Stimulated activated CD4-positive, alpha-beta T cell treated with anti-CD3 and anti-CD28 coated beads, Interleukin-2, amount 100 ng/mL, for 48 hours (primary cell): ENCODE results near the gene PNPO.
A peak's percentile ranks its signal among the peaks of the same experiment; 100 is the strongest.

ENCODE experiments used
- DNase-seq, 2 donors: peaks; one replicate each; pipeline ENCODE4 v3.0.0-alpha.2; 2020

The PNPO gene

GRCh38 chr17:47952171-47953021, 11.0 kb downstream of the PNPO start:
- DNase-seq, result no peak

- DNase-seq, result no peak
These were observed 12.5 kb downstream of the PNPO start for GRCh38 chr17:47953909-47954308.

DNA sequence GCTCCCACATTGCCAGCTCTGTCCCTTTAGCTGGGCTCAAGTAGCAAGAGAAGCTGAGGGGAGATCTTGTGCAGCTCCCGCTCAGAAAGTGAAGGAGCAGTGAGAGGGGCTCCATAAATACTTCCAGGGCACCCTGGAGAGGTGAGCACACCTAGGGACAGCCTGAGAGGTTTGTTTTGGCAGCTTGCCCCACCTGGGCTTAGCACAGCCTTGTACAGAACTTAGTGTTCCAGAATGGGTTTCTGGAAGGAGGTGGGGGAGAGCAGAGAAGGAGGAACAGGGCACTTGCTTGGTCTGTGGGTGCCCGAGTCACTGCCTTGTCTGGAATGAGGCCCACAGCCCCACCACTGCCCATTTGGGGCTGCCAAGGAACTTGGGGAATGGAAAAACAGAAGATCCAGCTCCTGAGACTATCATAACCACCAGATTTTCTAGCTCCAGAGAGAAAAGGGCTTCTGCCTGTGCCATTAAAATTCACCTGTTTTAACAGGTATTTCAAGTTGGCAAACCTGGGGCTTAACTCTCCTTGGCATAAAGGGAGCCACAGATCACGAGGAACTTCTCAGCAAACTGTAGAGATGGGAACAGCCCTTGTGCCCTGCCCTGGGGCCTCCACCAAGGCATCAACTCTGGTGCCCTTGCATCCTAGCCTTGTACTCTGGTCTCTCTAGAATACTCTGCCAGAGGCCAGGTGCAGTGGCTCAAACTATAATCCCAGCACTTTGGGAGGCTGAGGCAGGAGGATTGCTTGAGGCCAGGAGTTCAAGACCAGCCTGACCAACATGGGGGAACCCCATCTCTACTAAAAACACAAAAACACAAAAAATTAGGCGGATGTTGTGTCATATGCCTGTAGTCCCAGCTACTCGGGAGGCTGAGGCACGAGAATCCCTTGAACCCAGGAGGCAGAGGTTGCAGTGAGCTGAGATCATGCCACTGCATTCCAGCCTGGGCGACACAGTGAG, 14.4 kb downstream of the PNPO start:
- no peak for DNase-seq

GRCh38 chr17:47956791-47957590, 15.6 kb downstream of the PNPO start:
- DNase-seq, result no peak

DNA sequence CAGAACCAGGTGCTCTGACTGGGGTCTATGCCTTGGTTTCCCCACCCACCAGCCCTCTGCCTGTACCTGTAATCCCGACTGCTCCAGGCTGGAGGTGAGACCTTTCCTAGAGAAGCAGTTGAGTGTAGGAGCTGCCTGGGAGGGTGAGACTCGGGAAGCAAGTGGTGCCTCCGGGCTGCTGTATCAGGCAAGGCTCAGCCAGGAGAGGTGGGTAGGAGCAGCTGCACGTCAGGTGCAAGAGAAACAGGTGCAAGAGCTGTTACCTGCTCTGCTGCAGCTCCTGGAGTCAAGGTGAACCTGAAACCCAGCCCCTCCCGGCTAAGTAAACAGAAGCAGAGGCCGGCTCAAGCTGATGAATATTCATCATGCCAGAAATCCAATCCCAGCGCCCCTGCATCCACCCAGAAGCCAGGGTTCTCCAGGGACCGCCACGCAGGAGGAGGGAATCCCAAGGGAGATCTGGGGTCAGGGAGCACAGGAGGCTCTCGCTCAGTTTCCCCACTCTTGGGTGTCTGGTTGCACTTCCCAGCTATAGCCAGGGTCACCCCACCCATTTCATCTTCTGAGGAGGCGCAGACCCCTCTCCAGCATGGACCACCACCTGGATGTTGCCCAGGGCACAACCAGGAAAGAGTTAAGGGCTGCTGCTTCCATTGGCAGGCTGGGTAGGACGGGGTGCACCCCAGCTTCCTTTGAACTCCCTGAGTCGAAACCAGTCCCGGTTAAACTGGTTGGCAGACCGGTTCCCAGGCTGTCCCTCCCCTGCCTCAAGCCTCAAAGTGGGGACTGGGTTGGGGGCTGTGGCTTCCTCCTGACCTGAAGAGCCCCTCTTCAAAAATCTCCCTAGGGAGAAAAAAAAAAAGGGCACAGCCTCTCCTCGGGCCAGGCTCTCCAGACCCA, 16.5 kb downstream of the PNPO start, which contains the start of gene PRR15L:
PRR15L (minus strand) TSS at position 293 of the 900 bp plus-strand sequence. CDS start 4,649 bp downstream, outside the sequence.
- DNase-seq, result no peak

GRCh38 chr17:47959825-47960655, 18.7 kb downstream of the PNPO start:
- no peak for DNase-seq

- DNase-seq, result no peak
These were observed 20.0 kb downstream of the PNPO start for GRCh38 chr17:47961406-47961805.

DNA sequence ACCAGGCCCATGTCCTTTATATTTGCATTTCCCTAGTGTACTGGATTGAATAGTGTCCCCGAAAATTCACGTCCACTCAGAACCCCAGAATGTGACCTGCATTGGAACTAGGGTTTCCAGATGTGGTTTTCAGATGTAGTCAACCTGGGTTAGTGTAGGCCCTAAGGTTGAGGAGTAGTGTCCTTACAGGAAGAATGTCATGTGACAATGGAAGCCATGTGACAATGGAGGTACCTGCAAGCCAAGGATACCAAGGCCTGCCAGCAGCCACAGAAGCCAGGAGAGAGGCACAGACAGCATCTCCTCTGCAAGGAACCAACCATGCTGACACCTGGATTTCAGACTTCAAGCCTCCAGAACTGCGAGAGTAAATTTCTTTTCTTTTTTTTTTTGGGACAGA, 21.5 kb downstream of the PNPO start:
- DNase-seq, result no peak

DNA sequence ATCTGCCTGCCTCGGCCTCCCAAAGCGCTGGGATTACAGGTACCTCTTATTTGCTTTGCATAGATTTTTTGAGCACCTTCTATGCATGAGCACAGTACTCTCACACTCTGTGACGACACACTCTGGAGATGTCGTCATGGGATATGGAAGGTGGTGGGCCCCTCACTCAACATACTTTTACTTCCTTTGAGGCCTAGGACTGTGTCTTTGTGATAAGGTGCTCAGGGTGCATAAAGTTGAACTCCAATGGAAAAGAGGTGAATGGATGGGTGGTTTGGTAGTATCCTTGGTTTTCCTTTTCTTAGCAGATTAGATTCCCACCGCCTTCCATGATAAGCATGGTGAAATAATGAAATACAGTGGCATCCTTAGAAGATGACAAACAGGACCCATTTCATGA, 23.5 kb downstream of the PNPO start:
- no peak for DNase-seq

GRCh38 chr17:47966079-47966519, 24.7 kb downstream of the PNPO start:
- DNase-seq, result no peak

DNA sequence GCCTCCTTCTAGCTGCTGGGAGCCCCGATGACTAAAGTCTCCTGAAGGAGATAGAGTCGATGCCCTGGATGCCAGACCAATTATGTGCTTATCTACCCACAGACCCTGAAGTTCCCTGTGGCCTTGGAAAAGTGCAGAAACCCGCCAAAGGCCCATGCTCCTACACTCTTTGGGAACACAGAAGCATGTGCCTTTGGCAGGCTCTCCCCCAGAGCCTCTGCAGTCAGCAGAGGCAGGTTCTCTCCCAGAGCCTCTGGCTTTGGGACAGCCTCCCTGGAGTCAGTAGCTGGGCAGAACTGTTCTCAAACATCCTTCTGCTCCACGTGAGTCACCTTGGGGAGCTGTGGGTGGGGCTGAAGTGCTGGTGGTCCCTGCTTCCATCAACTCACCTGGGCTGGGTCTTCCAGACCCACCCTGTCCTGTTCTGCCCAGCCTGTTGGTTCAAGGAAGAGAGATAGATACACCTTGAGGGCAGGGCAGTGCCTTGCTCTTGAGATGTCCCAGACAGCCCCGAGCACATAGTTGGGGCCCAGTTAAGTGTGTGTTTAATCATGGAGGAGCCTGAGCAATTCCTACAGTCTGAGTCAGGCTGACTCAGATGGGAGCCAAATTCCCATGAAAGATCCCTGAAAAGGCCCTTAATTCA, 26.4 kb downstream of the PNPO start:
- DNase-seq, result no peak

- no peak for DNase-seq
These were observed 27.5 kb downstream of the PNPO start for GRCh38 chr17:47968836-47969235.

DNA sequence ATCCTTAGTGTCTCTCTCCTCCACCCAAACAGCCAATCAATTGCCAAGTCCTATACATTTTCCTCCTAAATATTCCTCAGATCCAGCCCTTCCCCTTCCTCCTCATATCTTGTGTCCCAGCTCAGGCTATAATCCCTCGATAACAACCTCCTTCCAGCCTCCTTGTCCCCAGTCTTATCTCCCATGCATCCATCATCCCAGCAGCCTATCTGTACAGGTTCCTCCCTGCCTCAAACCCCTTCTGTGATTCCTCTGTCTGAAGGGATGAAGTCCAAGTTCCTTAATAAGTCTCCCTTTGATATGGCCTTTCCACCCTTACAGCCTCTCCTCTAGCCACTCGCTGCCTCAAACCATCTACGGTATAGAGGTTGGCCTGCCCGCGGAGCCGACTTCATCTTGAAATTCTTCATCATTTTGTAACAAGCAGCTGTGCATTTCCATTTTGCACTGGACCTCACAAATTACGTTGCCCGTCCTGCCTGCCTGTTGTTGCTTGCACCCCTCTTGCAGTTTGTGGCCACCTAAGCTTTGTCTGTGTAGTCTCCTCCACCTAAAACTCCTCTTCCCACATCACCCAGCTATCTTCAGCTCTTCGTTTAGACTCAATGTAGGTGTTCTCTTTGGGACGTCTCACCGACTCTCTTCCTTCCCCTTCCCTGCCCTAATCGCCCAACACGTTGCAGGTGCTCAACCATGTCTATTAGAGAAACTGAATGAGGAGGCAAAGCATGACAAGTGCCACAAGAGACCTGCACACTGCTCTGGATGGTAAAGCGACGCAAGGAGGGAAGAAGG, 28.8 kb downstream of the PNPO start:
- DNase-seq, result no peak

- DNase-seq, result peak; percentile 99 to 100
These were observed 29.5 kb downstream of the PNPO start, which contains the start of gene CDK5RAP3 for GRCh38 chr17:47970725-47971499. Gene CDK5RAP3, plus strand, starts transcription at chr17:47971113. Its CDS starts 34 bp downstream, at chr17:47971147.

DNA sequence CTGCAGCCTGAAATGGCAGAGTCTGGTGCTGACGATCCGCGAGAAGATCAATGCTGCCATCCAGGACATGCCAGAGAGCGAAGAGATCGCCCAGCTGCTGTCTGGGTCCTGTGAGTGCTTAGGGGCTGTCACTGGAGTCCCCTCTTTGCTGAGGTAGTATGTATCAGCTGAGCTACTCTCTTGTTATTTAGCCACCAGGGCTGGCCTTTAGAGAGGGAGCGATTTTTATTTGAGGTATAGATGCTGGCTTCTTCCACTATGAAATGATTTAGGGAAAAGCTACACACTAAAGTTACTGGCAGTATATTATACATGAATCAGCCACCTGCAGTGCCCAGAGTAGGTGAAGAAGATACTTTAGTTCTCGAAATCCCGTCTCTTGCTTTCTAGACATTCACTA, 32.2 kb downstream of the PNPO start:
- no peak for DNase-seq

DNA sequence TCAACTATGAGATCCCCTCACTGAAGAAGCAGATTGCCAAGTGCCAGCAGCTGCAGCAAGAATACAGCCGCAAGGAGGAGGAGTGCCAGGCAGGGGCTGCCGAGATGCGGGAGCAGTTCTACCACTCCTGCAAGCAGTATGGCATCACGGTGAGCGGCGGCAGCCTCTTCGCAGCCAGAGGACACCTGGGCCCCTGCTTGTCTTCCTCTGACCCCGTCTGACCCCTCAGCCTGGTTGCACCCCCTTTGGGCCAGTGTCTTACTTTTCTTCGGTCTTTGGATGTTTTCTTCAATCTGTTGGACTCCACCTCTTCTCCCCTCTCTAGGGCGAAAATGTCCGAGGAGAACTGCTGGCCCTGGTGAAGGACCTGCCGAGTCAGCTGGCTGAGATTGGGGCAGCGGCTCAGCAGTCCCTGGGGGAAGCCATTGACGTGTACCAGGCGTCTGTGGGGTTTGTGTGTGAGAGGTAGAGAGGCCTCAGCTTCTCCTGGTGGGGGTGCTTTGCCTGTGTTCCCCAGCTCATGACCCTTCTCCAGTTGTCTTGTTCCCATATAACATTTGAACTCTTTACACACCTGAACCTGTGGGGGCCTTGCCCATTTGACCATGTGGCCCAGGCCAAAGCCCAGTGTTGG, 33.9 kb downstream of the PNPO start:
- no peak for DNase-seq

- no peak for DNase-seq
These were observed 34.4 kb downstream of the PNPO start for GRCh38 chr17:47975823-47976205.

DNA sequence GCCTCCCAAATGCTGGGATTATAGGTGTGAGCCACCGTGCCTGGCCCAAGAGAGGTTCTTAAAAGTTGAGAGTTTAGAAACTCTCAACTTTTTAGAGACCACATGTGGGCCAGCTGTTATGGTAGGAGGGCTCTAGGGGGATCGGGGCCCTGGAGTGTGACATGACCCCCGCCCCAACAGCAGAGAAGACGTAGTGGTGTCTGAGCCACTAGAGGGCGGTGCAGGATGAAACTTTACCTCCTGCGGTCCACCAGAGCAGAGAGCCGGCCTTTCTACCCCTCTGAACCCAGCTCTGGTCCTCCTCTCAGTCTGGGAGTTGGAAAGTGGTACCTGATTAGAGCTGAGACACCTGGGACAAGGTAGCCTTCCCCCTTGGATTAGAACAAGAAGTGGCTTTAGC, 37.0 kb downstream of the PNPO start:
- DNase-seq, result peak; percentile 36 to 37
